CD4-positive, CD25-positive, alpha-beta regulatory T cell (primary cell): ENCODE measurements around the gene SLCO2A1. TPM values are rescaled to one million over a fixed set of nuclear protein-coding genes. Genes with fewer than 3 reads are reported as not detected.

ENCODE experiments used
- ATAC-seq, 2 donors: fragments of 150-1000 bp; cut with Tn5 transposase; one replicate each; pipeline ENCODE4 v1.10.0; 2021; ENCODE audit warnings: low read depth in 2 of 2, moderate number of reproducible peaks in 2 of 2, moderate library complexity in 1 of 2
- DNase-seq, 3 donors: peaks; one replicate each; pipeline versions ENCODE4 v3.0.0 to v3.0.0-alpha.2; 2012 to 2022; ENCODE audit warnings: mixed read lengths in 1 of 3
- H3K27ac ChIP-seq: one replicate; pipeline ENCODE4 v1.7.0; 2013; ENCODE audit warnings: mild to moderate bottlenecking, low read length; ENCODE audit not compliant: insufficient read depth, poor library complexity, severe bottlenecking
- H3K27me3 ChIP-seq: one replicate; pipeline ENCODE4 v1.7.0; 2013; ENCODE audit warnings: low read length; ENCODE audit not compliant: control insufficient read depth, insufficient read depth
- H3K36me3 ChIP-seq: one replicate; pipeline ENCODE4 v1.7.0; 2013; ENCODE audit warnings: mild to moderate bottlenecking, low read length, moderate library complexity; ENCODE audit not compliant: control insufficient read depth, insufficient read depth
- H3K4me1 ChIP-seq: 2 replicates; pipeline ENCODE4 v1.7.0; 2013; ENCODE audit warnings: mild to moderate bottlenecking, low read length; ENCODE audit not compliant: insufficient read depth, control insufficient read depth, poor library complexity, severe bottlenecking
- H3K4me3 ChIP-seq: one replicate; pipeline ENCODE4 v1.7.0; 2013; ENCODE audit warnings: low read depth, mild to moderate bottlenecking, low read length, moderate library complexity
- H3K9me3 ChIP-seq, 2 experiments: 1 replicate in 1 of 2; 2 replicates in 1 of 2; pipeline ENCODE4 v1.7.0; 2013; ENCODE audit warnings: low read length in 2 of 2, mild to moderate bottlenecking in 1 of 2, moderate library complexity in 1 of 2; ENCODE audit not compliant: control insufficient read depth in 2 of 2
- H3K27ac Mint-ChIP-seq, 3 donors: one replicate each; pipeline ENCODE4 v1.8.0; 2020 to 2022; ENCODE audit warnings: mild to moderate bottlenecking in 3 of 3, mixed read lengths in 3 of 3, moderate library complexity in 2 of 3
- H3K27me3 Mint-ChIP-seq: one replicate; pipeline ENCODE4 v1.8.0; 2022; ENCODE audit warnings: mild to moderate bottlenecking, mixed read lengths
- H3K36me3 Mint-ChIP-seq: one replicate; pipeline ENCODE4 v1.8.0; 2020; ENCODE audit warnings: mixed read lengths
- H3K4me1 Mint-ChIP-seq, 4 donors: one replicate each; pipeline ENCODE4 v1.8.0; 2020 to 2022; ENCODE audit warnings: mixed read lengths in 4 of 4, mild to moderate bottlenecking in 1 of 4
- H3K4me3 Mint-ChIP-seq, 4 donors: one replicate each; pipeline ENCODE4 v1.8.0; 2020 to 2022; ENCODE audit warnings: mild to moderate bottlenecking in 4 of 4, mixed read lengths in 4 of 4, moderate library complexity in 3 of 4
- H3K9me3 Mint-ChIP-seq, 7 donors: one replicate each; pipeline ENCODE4 v1.8.0; 2020 to 2022; ENCODE audit warnings: mixed read lengths in 7 of 7, mild to moderate bottlenecking in 3 of 7, moderate library complexity in 2 of 7
- polyA plus RNA-seq, 4 donors: library from polyadenylated mRNA; unstranded; fragments of 300-500 nt; fragmentation: Illumina TruSeq; gene quantifications; one replicate each; pipeline ENCODE4 v1.2.3, GENCODE V29; 2021
- total RNA-seq: library from RNA; stranded (reverse); gene quantifications from one replicate; pipeline ENCODE4 v1.2.3, GENCODE V29; 2022

SLCO2A1 gene
- total and polyA plus RNA-seq, 5 donors from 2014 or later = not detected

- H3K9me3 Mint-ChIP-seq = peaks cover 0 to 8% (median 1%) of the 10 kb centered on the region in 7 donors
- H3K4me1 Mint-ChIP-seq = peaks cover 0 to 4% (median under 1%) of the 10 kb centered on the region in 4 donors
- Histone ChIP-seq H3K36me3 (no peaks in the 10 kb centered on the region), H3K27me3 (peaks cover 18% of the 10 kb centered on the region), H3K4me3 (no peak overlapping the region), H3K4me1 (no peaks in the 10 kb centered on the region), H3K27ac (no peak overlapping the region), H3K9me3 (no peaks in the 10 kb centered on the region)
- no peak overlapping the region for H3K27ac Mint-ChIP-seq
- ATAC-seq (no peak), DNase-seq (no peak)
- H3K27me3 Mint-ChIP-seq = peaks cover 42% of the 10 kb centered on the region
- H3K36me3 Mint-ChIP-seq = peaks cover 5% of the 10 kb centered on the region
- peak overlapping the region in 1 of 4 donors; percentile 18 for H3K4me3 Mint-ChIP-seq
These were observed 108.1 kb downstream of the SLCO2A1 start for GRCh38 chr3:133921592-133921991.

GRCh38 chr3:133917144-133917543, 112.6 kb downstream of the SLCO2A1 start:
- no peak overlapping the region for H3K4me3 Mint-ChIP-seq
- Histone ChIP-seq H3K27ac (no peak overlapping the region), H3K4me3 (no peak overlapping the region), H3K27me3 (peaks cover 41% of the 10 kb centered on the region), H3K36me3 (no peaks in the 10 kb centered on the region), H3K9me3 (no peaks in the 10 kb centered on the region), H3K4me1 (no peaks in the 10 kb centered on the region)
- peaks cover 5% of the 10 kb centered on the region for H3K36me3 Mint-ChIP-seq
- no peak overlapping the region for H3K27ac Mint-ChIP-seq
- peaks cover 0 to 8% (median 1%) of the 10 kb centered on the region in 7 donors for H3K9me3 Mint-ChIP-seq
- DNase-seq (no peak), ATAC-seq (no peak)
- H3K4me1 Mint-ChIP-seq = no peaks in the 10 kb centered on the region
- peaks cover 40% of the 10 kb centered on the region for H3K27me3 Mint-ChIP-seq

DNA sequence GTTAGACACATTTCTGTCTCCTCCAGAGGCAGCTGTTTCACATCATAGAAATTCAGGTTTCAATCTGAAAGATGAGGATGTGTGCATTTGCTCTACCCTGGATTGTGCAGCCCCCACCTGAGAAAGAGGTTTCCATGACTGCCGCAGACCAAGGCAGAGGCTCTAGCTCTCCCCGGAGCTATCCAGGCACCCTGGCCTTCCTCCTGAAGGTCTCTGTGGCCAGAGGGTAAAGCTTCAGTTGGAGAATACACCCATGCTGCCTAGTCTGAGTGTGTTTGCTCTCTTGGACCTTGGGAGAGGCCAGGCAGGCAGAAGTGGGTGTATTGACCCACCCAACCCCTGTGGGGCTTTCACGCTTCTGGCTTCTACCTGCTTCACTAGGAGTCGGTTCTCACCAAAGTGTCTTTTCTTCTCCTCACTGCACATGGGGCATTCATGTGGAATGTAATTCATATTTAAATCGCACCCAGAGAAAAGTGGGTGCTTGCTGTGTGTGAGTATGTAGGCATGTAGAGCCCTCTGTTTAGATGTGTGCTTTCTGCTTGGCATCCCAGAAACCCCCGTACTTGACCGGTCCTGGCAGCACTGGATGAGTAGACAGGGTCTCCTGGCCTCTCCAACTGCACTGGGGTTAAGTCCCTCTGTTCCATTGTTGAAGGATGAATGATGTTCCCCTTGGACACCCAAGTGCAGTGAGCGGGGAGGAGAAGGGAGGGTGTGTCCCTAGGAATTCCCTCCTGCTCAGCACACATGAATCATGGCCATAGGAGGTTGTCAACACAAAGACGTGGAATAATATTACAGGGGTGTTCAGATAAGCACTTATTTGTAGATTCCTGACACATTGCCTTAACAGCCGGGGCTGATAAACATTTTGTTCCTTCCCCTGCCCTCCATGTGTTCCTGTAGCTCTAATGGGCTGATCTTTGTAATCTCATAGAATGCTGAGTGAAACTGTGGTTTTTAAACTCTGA, 113.8 kb downstream of the SLCO2A1 start:
- Mint-ChIP-seq H3K4me1 (no peaks in the 10 kb centered on the region), H3K36me3 (peaks cover 5% of the 10 kb centered on the region), H3K4me3 (no peak overlapping the region), H3K27ac (no peak overlapping the region), H3K27me3 (peaks cover 29% of the 10 kb centered on the region), H3K9me3 (peaks cover 0 to 8% (median 0%) of the 10 kb centered on the region in 7 donors)
- Histone ChIP-seq H3K36me3 (no peaks in the 10 kb centered on the region), H3K4me1 (no peaks in the 10 kb centered on the region), H3K4me3 (no peak overlapping the region), H3K27me3 (peaks cover 39% of the 10 kb centered on the region), H3K27ac (no peak overlapping the region), H3K9me3 (no peaks in the 10 kb centered on the region)
- no peak for DNase-seq
- no peak for ATAC-seq

DNA sequence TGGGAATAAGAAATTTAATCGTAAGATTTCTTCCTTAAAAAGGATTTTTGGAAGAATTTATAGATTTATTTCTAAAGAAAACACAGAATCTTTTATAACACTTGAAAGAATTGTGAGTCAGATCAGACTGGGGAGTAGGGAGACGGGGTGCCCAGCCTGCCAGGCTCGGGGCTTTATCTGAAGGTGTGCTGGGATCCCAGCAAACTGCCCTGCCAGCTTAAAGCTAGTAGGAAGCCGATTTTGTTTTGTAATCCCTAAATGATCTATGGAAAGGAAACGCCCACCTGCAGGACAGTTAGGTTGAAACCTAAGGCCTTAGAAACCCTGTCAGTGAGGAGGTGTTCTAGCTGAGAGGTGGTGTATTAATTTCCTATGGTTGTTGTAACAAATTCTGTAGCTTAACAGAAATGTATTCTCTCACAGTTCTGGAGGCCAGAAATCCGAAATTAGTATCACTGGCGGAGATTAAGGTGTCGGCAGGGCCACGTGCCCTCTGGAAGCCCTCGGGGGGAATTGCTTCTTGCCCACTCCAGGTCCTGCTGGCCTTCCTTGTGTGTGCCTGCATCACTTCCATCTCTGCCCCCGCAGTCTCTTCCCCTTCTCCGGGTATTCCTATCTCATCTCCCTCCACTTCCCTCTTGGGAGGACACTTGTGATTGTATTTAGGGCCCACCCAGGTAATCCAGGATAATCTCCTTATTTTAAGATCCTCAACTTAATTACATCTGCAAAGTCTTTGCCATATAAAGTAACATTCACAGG, 114.7 kb downstream of the SLCO2A1 start:
- H3K36me3 Mint-ChIP-seq = peaks cover 5% of the 10 kb centered on the region
- Histone ChIP-seq H3K36me3 (no peaks in the 10 kb centered on the region), H3K27me3 (peaks cover 38% of the 10 kb centered on the region), H3K27ac (no peak overlapping the region), H3K4me1 (no peaks in the 10 kb centered on the region), H3K4me3 (no peak overlapping the region), H3K9me3 (no peaks in the 10 kb centered on the region)
- H3K27me3 Mint-ChIP-seq = peaks cover 34% of the 10 kb centered on the region
- ATAC-seq (no peak), DNase-seq (no peak)
- H3K9me3 Mint-ChIP-seq = peaks cover 0 to 8% (median 0%) of the 10 kb centered on the region in 7 donors
- H3K4me3 Mint-ChIP-seq = no peak overlapping the region
- H3K4me1 Mint-ChIP-seq = no peaks in the 10 kb centered on the region
- H3K27ac Mint-ChIP-seq = no peak overlapping the region

DNA sequence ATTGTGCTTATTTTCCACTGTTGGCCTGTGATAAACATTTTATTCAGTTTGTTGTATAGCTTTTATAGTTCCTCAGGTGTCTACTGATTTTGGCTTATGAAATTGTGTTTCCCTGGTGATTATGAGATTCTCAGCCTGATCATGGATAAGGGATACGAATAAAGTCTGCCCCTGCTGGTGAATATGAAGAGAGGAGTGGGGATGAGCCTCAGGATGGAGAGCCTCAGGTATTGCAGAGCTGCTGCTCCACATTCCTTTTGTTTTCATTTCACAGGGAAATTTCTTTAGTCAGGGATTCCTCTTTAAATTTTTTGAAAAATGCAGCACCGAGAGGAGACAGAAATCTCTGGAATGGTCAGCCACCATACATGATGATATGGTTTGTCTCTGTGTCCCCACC, 119.3 kb downstream of the SLCO2A1 start:
- Mint-ChIP-seq H3K27ac (no peak overlapping the region), H3K27me3 (peaks cover 27% of the 10 kb centered on the region), H3K36me3 (no peaks in the 10 kb centered on the region), H3K4me3 (no peak overlapping the region), H3K9me3 (peaks cover 0 to 1% (median 0%) of the 10 kb centered on the region in 7 donors), H3K4me1 (no peaks in the 10 kb centered on the region)
- no peak for DNase-seq
- no peaks in the 10 kb centered on the region for H3K9me3 ChIP-seq
- no peak for ATAC-seq
- no peaks in the 10 kb centered on the region for H3K4me1 ChIP-seq
- no peaks in the 10 kb centered on the region for H3K36me3 ChIP-seq
- no peak overlapping the region for H3K27ac ChIP-seq
- H3K4me3 ChIP-seq = no peak overlapping the region
- peaks cover 16% of the 10 kb centered on the region for H3K27me3 ChIP-seq

DNA sequence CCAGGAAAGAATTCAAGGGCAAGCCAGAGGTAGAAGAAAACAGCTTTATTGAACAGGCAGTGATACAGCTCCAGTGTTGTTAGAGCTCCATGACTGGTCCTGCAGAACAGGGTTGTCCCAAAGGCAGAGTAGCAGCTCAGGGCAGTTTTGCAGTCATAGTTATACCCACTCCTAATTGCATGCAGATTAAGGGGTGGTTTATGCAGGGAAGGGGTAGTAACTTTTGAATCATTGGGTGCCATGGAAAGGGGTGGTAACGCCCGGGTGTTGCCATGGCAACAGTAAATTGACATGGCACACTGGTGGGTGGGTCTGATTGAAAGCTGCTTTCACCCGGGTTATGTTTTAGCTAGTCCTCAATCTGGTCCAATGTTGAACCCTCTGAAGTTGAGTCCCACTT, 124.3 kb downstream of the SLCO2A1 start:
- Mint-ChIP-seq H3K9me3 (peaks cover 0 to 5% (median 1%) of the 10 kb centered on the region in 7 donors), H3K27me3 (peaks cover 25% of the 10 kb centered on the region), H3K27ac (no peak overlapping the region), H3K4me1 (no peaks in the 10 kb centered on the region), H3K36me3 (no peaks in the 10 kb centered on the region), H3K4me3 (no peak overlapping the region)
- no peaks in the 10 kb centered on the region for H3K36me3 ChIP-seq
- H3K4me1 ChIP-seq = no peaks in the 10 kb centered on the region
- ATAC-seq (no peak), DNase-seq (no peak)
- H3K9me3 ChIP-seq = no peaks in the 10 kb centered on the region
- H3K27ac ChIP-seq = no peak overlapping the region
- H3K27me3 ChIP-seq = no peaks in the 10 kb centered on the region
- no peak overlapping the region for H3K4me3 ChIP-seq

DNA sequence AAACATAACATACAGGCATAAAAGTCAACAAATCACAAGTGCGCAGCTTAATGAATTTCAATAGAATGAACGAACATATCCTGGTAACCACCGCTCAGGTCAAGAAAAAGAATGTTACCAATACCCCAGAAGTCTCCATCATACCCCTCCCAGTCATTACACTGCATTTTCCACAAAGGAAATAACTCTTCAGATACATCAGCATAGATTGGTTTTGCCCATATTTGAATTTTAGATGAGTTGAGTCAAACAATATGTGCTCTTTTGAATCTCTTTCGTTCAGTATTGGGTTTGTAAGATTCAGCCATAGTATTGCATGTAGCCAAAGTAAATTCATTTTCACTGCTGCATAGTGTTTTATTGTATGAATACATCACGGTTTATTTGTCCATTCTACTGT, 127.9 kb downstream of the SLCO2A1 start:
- no peak overlapping the region for H3K4me3 Mint-ChIP-seq
- H3K27ac ChIP-seq = no peak overlapping the region

More for the DNA sequence above, 127.9 kb downstream of the SLCO2A1 start:
- H3K4me1 Mint-ChIP-seq = peaks cover 0 to 1% (median 0%) of the 10 kb centered on the region in 4 donors
- H3K36me3 Mint-ChIP-seq = no peaks in the 10 kb centered on the region
- Histone ChIP-seq H3K36me3 (no peaks in the 10 kb centered on the region), H3K9me3 (no peaks in the 10 kb centered on the region), H3K27me3 (no peaks in the 10 kb centered on the region), H3K4me1 (no peaks in the 10 kb centered on the region), H3K4me3 (no peak overlapping the region)
- peaks cover 39% of the 10 kb centered on the region for H3K27me3 Mint-ChIP-seq
- no peak overlapping the region for H3K27ac Mint-ChIP-seq
- ATAC-seq (no peak), DNase-seq (no peak)
- peaks cover 0 to 5% (median 1%) of the 10 kb centered on the region in 7 donors for H3K9me3 Mint-ChIP-seq
